B cell (primary cell): Measurements from ENCODE around the gene ARFGAP1.

Experiments
- CTCF ChIP-seq: fragments of 200-600 bp; IDR thresholded peaks from one replicate; pipeline ENCODE4 v1.8.0; 2022; ENCODE audit warnings: antibody characterized with exemption, mild to moderate bottlenecking
- EZH2 ChIP-seq: IDR thresholded peaks from 2 replicates; pipeline ENCODE4 v1.6.1; 2012; ENCODE audit warnings: borderline replicate concordance, low read depth, mild to moderate bottlenecking, moderate library complexity, low read length; ENCODE audit not compliant: insufficient read depth, poor library complexity, severe bottlenecking

GRCh38 chr20:63290677-63291472, 18.3 kb downstream of the ARFGAP1 start:
- TF ChIP-seq CTCF = peak; percentile 79
- no peak for TF ChIP-seq EZH2
